ENCODE results near the gene TRPM1. TPM values are rescaled to one million over a fixed set of nuclear protein-coding genes. Genes with fewer than 3 reads are reported as not detected.

Gene TRPM1
- under 0.01 TPM in 1 of 2 replicates, not detected in the other for total RNA-seq

DNA sequence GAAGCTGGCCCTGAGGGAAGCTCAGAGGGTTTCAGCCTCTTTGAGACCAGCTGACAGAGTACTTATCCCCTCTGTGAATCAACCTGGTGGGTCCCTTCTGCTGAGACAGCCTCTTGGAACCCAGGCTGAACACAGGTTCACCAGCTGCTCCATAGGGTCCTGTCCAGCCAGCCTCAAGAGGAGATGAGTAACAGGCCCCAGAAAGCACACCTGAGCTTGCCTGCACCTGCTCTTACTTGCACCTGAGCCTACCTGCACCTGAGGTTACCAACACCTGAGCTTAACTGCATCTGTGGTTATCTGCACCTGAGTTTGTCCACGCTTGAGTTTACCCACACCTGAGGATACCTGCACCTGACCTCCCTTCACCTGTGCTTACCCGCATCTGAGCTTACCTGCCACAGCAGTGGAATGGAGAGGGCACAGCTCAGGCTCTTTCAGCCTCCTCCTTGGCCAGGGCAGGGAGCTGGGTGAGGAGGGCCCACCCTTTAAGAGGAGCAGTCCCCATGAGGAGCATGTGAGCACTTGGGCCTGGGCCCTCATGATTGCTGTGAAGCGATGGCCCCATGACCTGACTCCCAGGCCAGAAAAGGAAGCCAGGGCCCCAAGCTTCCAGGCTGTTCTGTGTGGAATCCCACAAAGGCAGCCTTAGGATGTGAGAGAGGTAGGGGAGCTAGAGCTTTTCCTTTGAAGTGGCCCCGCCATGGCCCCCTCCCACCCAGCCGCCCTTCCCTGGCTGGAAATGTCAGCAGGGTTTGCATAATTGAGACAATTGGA is at the start of gene TRPM1:
TSS of gene TRPM1 (minus strand) at position 464 of the 777 bp plus-strand sequence. CDS start 20,370 bp downstream, outside the sequence.

GRCh38 chr15:30991255-30992235 is 110.0 kb downstream of the TRPM1 start, which contains the start of gene MTMR10:
TSS of gene MTMR10 (minus strand) at chr15:30991628. CDS start at chr15:30991506, 122 bp downstream.

Other genes starting within 250 kb of the TRPM1 start
- gene FAN1, start 197.8 kb downstream of the TRPM1 start, total RNA-seq, result 15.6 and 21.9 TPM in 2 replicates
- gene MTMR10, start 110.1 kb downstream of the TRPM1 start, total RNA-seq, result 14.9 and 36.3 TPM in 2 replicates
- 25.0 and 25.1 TPM in 2 replicates for gene KLF13, start 225.1 kb upstream of the TRPM1 start, total RNA-seq

Measured in epithelial cell of umbilical artery (primary cell).